ENCODE results near the gene METTL8. TPM values are rescaled to one million over a fixed set of nuclear protein-coding genes. Genes with fewer than 3 reads are reported as not detected.

METTL8 gene
- total RNA-seq, 1 experiment from 2014 or later, result 34.4 TPM

DNA sequence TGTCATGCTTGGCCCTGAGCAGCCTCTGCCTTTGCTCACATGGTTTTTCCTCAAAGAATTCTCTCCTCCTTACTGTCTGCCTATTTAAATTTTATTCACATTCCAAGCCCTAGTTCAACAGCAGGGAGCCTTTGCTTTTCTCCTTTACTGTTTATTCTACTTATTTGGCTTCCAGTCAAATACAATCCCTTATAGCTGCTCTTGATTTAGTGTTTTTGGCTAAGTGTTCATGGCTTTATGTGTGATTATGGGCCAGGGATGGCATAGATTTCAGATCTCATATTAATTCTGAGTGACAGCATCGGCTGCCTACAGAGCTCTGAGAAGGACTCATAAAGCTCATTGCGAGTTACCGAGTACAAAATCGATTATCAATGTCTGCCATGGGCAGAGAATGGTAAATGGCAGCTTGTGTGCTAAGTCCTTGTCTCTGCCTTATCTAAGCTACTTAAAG, 106.7 kb downstream of the METTL8 start:
- ChIA-PET RAD21 (ENCODE audit: low non-redundant PET in 1 of 2, low total read pairs in 2 of 2, uncharacterized antibody in 2 of 2, unreplicated experiment in 2 of 2) (no interaction called here), POLR2A (no interaction called here), CTCF (interaction anchor here (1.1 kb wide), 1 partner anchor 240 kb away, joined by 3 read pairs; no protein-coding TSS in a partner anchor)
- DNase-seq (ENCODE audit: low read depth, low spot score) (no peak), ATAC-seq (no peak)
- no peaks in the 10 kb centered on the region for H4K20me1 ChIP-seq (ENCODE audit: insufficient read depth)
- intact Hi-C loops (cut with micrococcal nuclease), result no loop called here
- TF ChIP-seq POLR2A (IDR thresholded peaks at IDR 0.05; ENCODE audit: borderline replicate concordance, extremely low read depth, insufficient read depth, insufficient read length) (no peak), EZH2 (IDR thresholded peaks at IDR 0.05) (no peak), RAD21 (IDR thresholded peaks at IDR 0.05; ENCODE audit: low read depth) (no peak), MAX (IDR thresholded peaks at IDR 0.05) (no peak), EZH2phosphoT487 (IDR thresholded peaks at IDR 0.05; ENCODE audit: borderline replicate concordance) (no peak), SRF (IDR thresholded peaks at IDR 0.05; ENCODE audit: low read depth) (no peak), POLR2AphosphoS5 (IDR thresholded peaks at IDR 0.05; ENCODE audit: low read depth, low read length) (no peak), ZBTB33 (IDR thresholded peaks at IDR 0.05; ENCODE audit: extremely low read depth, insufficient replicate concordance, low read length) (no peak), YY1 (IDR thresholded peaks at IDR 0.05; ENCODE audit: extremely low read depth, insufficient replicate concordance, low read depth, low read length) (no peak), ZFX (IDR thresholded peaks at IDR 0.05) (no peak), CEBPB (IDR thresholded peaks at IDR 0.05; ENCODE audit: low read depth) (no peak), JUND (IDR thresholded peaks at IDR 0.05) (no peak), ZNF274 (IDR thresholded peaks at IDR 0.05; ENCODE audit: low read depth, low read length) (no peak), TCF7L2 (IDR thresholded peaks at IDR 0.05; ENCODE audit: borderline replicate concordance, extremely low read depth, insufficient read depth, insufficient read length) (no peak), SP1 (IDR thresholded peaks at IDR 0.05; ENCODE audit: low read depth) (no peak), SIN3A (IDR thresholded peaks at IDR 0.05; ENCODE audit: low read depth) (no peak)
- TF ChIP-seq, protein P1, sequence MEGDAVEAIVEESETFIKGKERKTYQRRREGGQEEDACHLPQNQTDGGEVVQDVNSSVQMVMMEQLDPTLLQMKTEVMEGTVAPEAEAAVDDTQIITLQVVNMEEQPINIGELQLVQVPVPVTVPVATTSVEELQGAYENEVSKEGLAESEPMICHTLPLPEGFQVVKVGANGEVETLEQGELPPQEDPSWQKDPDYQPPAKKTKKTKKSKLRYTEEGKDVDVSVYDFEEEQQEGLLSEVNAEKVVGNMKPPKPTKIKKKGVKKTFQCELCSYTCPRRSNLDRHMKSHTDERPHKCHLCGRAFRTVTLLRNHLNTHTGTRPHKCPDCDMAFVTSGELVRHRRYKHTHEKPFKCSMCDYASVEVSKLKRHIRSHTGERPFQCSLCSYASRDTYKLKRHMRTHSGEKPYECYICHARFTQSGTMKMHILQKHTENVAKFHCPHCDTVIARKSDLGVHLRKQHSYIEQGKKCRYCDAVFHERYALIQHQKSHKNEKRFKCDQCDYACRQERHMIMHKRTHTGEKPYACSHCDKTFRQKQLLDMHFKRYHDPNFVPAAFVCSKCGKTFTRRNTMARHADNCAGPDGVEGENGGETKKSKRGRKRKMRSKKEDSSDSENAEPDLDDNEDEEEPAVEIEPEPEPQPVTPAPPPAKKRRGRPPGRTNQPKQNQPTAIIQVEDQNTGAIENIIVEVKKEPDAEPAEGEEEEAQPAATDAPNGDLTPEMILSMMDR (IDR thresholded peaks at IDR 0.05 in 2 of 3, conservative IDR thresholded peaks at IDR 0.05 in 1 of 3; ENCODE audit: borderline replicate concordance in 1 of 3, insufficient read depth in 1 of 3, low read depth in 2 of 3, low read length in 2 of 3), result no peak
- H3K9me3 ChIP-seq (ENCODE audit: control insufficient read depth in 1 of 2, insufficient read depth in 1 of 2, low read depth in 1 of 2, low read length in 2 of 2), result no peaks in the 10 kb centered on the region
- no peak overlapping the region for H3K4me3 ChIP-seq (replicated peaks in 1 of 2; ENCODE audit: low read depth in 1 of 2, low read length in 2 of 2)
- H3K36me3 ChIP-seq (ENCODE audit: control insufficient read depth in 1 of 2, insufficient read depth in 2 of 2, low read length in 2 of 2), result no peaks in the 10 kb centered on the region
- H3K9me2 ChIP-seq (ENCODE audit: insufficient read depth), result no peaks in the 10 kb centered on the region
- H3K79me2 ChIP-seq (ENCODE audit: insufficient read depth, low read length), result no peaks in the 10 kb centered on the region
- H3K27me3 ChIP-seq (ENCODE audit: insufficient read depth, low read length), result no peaks in the 10 kb centered on the region
- BruUV-seq (replicated peaks), result no TSS peak
- H2AFZ ChIP-seq (ENCODE audit: low read depth, low read length, poor library complexity, severe bottlenecking), result no peak overlapping the region
- H3K4me1 ChIP-seq (ENCODE audit: control insufficient read depth in 1 of 2, insufficient read depth in 2 of 2, low read length in 2 of 2), result no peaks in the 10 kb centered on the region
- no peak overlapping the region for H3K4me2 ChIP-seq (ENCODE audit: low read length)
- H3K27ac ChIP-seq (ENCODE audit: low read depth, low read length), result no peak overlapping the region
- H3K9ac ChIP-seq (ENCODE audit: low read length), result no peak overlapping the region

Data from HCT116 (cell line).